HEK293 (cell line): ENCODE results near the gene M6PR.

ENCODE experiments used
- SETDB1 ChIP-seq: IDR thresholded peaks from one replicate; pipeline ENCODE4 v1.6.1; 2017; ENCODE audit warnings: mild to moderate bottlenecking, low read length, moderate library complexity, mixed read lengths; ENCODE audit not compliant: insufficient read length
- ZNF558 ChIP-seq: fragments of 450-650 bp; formaldehyde crosslinking; IDR thresholded peaks from 2 replicates; pipeline ENCODE4 v1.5.1; 2016; ENCODE audit warnings: missing biosample characterization, missing genetic modification characterization
- ZSCAN16 ChIP-seq: fragments of 450-650 bp; formaldehyde crosslinking; IDR thresholded peaks from 2 replicates; pipeline ENCODE4 v1.5.1; 2016; ENCODE audit warnings: missing biosample characterization, missing genetic modification characterization
- TF ChIP-seq, protein P1 (sequence below): fragments of 450-650 bp; formaldehyde crosslinking; IDR thresholded peaks from 2 replicates; pipeline ENCODE4 v1.5.1; 2016; ENCODE audit warnings: missing biosample characterization, missing genetic modification characterization
- TF ChIP-seq, protein P2 (sequence below): sonication (generic); formaldehyde crosslinking; IDR thresholded peaks from 2 replicates; pipeline ENCODE4 v1.8.1; 2022; ENCODE audit warnings: mild to moderate bottlenecking, moderate library complexity, missing genetic modification reagents

DNA sequence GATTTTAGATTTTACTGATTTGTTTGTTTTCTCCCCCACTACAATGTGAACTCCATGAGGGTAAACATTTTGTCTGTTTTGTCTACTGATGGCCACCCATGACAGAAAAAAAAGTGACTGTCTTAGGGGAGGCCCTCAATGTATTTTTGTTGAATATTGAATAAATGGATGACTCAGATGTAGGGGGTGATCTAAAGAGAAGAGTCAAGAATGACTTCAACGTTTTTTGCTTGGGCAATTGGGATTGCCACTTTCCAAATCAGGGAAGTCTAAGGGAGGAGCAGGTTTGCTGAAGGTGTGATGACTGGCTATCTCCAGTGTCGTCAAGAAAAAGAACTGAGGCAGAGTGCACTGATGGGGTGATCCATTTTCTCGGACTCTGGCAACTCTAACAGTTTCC lies 45.8 kb downstream of the M6PR start:
- TF ChIP-seq, protein P1, sequence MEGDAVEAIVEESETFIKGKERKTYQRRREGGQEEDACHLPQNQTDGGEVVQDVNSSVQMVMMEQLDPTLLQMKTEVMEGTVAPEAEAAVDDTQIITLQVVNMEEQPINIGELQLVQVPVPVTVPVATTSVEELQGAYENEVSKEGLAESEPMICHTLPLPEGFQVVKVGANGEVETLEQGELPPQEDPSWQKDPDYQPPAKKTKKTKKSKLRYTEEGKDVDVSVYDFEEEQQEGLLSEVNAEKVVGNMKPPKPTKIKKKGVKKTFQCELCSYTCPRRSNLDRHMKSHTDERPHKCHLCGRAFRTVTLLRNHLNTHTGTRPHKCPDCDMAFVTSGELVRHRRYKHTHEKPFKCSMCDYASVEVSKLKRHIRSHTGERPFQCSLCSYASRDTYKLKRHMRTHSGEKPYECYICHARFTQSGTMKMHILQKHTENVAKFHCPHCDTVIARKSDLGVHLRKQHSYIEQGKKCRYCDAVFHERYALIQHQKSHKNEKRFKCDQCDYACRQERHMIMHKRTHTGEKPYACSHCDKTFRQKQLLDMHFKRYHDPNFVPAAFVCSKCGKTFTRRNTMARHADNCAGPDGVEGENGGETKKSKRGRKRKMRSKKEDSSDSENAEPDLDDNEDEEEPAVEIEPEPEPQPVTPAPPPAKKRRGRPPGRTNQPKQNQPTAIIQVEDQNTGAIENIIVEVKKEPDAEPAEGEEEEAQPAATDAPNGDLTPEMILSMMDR (tag by site-specific recombination): no peak
- TF ChIP-seq ZNF558 (tag by site-specific recombination) (no peak), SETDB1 (no peak), ZSCAN16 (tag by site-specific recombination) (no peak)
- TF ChIP-seq, protein P2, sequence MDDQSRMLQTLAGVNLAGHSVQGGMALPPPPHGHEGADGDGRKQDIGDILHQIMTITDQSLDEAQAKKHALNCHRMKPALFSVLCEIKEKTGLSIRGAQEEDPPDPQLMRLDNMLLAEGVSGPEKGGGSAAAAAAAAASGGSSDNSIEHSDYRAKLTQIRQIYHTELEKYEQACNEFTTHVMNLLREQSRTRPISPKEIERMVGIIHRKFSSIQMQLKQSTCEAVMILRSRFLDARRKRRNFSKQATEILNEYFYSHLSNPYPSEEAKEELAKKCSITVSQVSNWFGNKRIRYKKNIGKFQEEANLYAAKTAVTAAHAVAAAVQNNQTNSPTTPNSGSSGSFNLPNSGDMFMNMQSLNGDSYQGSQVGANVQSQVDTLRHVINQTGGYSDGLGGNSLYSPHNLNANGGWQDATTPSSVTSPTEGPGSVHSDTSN: no peak
